ENCODE data around the gene TP53TG5. TPM values are rescaled to one million over a fixed set of nuclear protein-coding genes. Genes with fewer than 3 reads are reported as not detected.
A peak's percentile ranks its signal among the peaks of the same experiment; 100 is the strongest.

Gene TP53TG5
- total RNA-seq, 1 donor from 2014 or later, result not detected

- H3K79me2 ChIP-seq (ENCODE audit: insufficient read depth, low read length), result no peaks in the 10 kb centered on the region
- no peak overlapping the region for H3K4me3 ChIP-seq (ENCODE audit: insufficient read depth, low read depth, low read length)
- no peaks in the 10 kb centered on the region for H3K36me3 ChIP-seq (ENCODE audit: insufficient read depth, low read length)
- H4K20me1 ChIP-seq (ENCODE audit: insufficient read depth, low read length), result peaks cover 12% of the 10 kb centered on the region
- no peak overlapping the region for H2AFZ ChIP-seq (ENCODE audit: low read depth, low read length)
- Mint-ChIP-seq H3K27me3 (ENCODE audit: low read depth, unreplicated experiment) (no peaks in the 10 kb centered on the region), H3K4me3 (ENCODE audit: unreplicated experiment) (no peak overlapping the region), H3K27ac (ENCODE audit: unreplicated experiment) (no peak overlapping the region), H3K36me3 (ENCODE audit: low read depth, unreplicated experiment) (peaks cover 13% of the 10 kb centered on the region), H3K4me1 (ENCODE audit: low read depth, unreplicated experiment) (no peaks in the 10 kb centered on the region), H3K9me3 (ENCODE audit: unreplicated experiment) (no peaks in the 10 kb centered on the region)
- no peaks in the 10 kb centered on the region for H3K27me3 ChIP-seq (ENCODE audit: insufficient read depth, low read length)
- no peak overlapping the region for H3K9ac ChIP-seq (ENCODE audit: low read length)
- DNase-seq (ENCODE audit: low read depth) (no peak), FAIRE-seq (no peak)
- peaks cover 10% of the 10 kb centered on the region for H3K4me1 ChIP-seq (ENCODE audit: insufficient read depth, low read length)
- no peaks in the 10 kb centered on the region for H3K9me3 ChIP-seq (ENCODE audit: insufficient read depth, low read depth, low read length)
- no peak overlapping the region for H3K27ac ChIP-seq (ENCODE audit: low read depth, low read length)
- no peak for TF ChIP-seq EZH2 (IDR thresholded peaks at IDR 0.05; ENCODE audit: insufficient read depth, low read length)
- TF ChIP-seq, protein P1, sequence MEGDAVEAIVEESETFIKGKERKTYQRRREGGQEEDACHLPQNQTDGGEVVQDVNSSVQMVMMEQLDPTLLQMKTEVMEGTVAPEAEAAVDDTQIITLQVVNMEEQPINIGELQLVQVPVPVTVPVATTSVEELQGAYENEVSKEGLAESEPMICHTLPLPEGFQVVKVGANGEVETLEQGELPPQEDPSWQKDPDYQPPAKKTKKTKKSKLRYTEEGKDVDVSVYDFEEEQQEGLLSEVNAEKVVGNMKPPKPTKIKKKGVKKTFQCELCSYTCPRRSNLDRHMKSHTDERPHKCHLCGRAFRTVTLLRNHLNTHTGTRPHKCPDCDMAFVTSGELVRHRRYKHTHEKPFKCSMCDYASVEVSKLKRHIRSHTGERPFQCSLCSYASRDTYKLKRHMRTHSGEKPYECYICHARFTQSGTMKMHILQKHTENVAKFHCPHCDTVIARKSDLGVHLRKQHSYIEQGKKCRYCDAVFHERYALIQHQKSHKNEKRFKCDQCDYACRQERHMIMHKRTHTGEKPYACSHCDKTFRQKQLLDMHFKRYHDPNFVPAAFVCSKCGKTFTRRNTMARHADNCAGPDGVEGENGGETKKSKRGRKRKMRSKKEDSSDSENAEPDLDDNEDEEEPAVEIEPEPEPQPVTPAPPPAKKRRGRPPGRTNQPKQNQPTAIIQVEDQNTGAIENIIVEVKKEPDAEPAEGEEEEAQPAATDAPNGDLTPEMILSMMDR (IDR thresholded peaks at IDR 0.05; ENCODE audit: insufficient read depth, low read depth, low read length), result no peak
- H3K4me2 ChIP-seq (ENCODE audit: low read length), result no peak overlapping the region
Observed at GRCh38 chr20:45374966-45375365, 3.2 kb downstream of the TP53TG5 start.

- H3K4me2 ChIP-seq (ENCODE audit: low read length), result peak overlapping the region; percentile 84
Observed at GRCh38 chr20:45374101-45374467, 4.0 kb downstream of the TP53TG5 start.

More at GRCh38 chr20:45374101-45374467, 4.0 kb downstream of the TP53TG5 start:
- no peaks in the 10 kb centered on the region for H3K36me3 ChIP-seq (ENCODE audit: insufficient read depth, low read length)
- peak overlapping the region; percentile 43 for H3K4me3 ChIP-seq (ENCODE audit: insufficient read depth, low read depth, low read length)
- no peak overlapping the region for H3K9ac ChIP-seq (ENCODE audit: low read length)
- no peaks in the 10 kb centered on the region for H3K9me3 ChIP-seq (ENCODE audit: insufficient read depth, low read depth, low read length)
- peaks cover 12% of the 10 kb centered on the region for H4K20me1 ChIP-seq (ENCODE audit: insufficient read depth, low read length)
- peaks cover 10% of the 10 kb centered on the region for H3K4me1 ChIP-seq (ENCODE audit: insufficient read depth, low read length)
- peaks cover 13% of the 10 kb centered on the region for H3K36me3 Mint-ChIP-seq (ENCODE audit: low read depth, unreplicated experiment)
- no peak overlapping the region for H3K27ac ChIP-seq (ENCODE audit: low read depth, low read length)
- no peaks in the 10 kb centered on the region for H3K79me2 ChIP-seq (ENCODE audit: insufficient read depth, low read length)
- TF ChIP-seq, protein P1 (IDR thresholded peaks at IDR 0.05; ENCODE audit: insufficient read depth, low read depth, low read length), result no peak
- TF ChIP-seq EZH2 (IDR thresholded peaks at IDR 0.05; ENCODE audit: insufficient read depth, low read length), result no peak
- H2AFZ ChIP-seq (ENCODE audit: low read depth, low read length), result peak overlapping the region; percentile 67
- no peak for FAIRE-seq
- H3K27me3 ChIP-seq (ENCODE audit: insufficient read depth, low read length), result no peaks in the 10 kb centered on the region
- no peaks in the 10 kb centered on the region for H3K4me1 Mint-ChIP-seq (ENCODE audit: low read depth, unreplicated experiment)
- peak overlapping the region; percentile 77 for H3K4me3 Mint-ChIP-seq (ENCODE audit: unreplicated experiment)
- H3K27me3 Mint-ChIP-seq (ENCODE audit: low read depth, unreplicated experiment), result no peaks in the 10 kb centered on the region
- DNase-seq (ENCODE audit: low read depth), result no peak
- no peak overlapping the region for H3K27ac Mint-ChIP-seq (ENCODE audit: unreplicated experiment)
- no peaks in the 10 kb centered on the region for H3K9me3 Mint-ChIP-seq (ENCODE audit: unreplicated experiment)
